DND-41 (cell line): Measurements from ENCODE around the gene BRINP1.

ENCODE experiments used
- CTCF ChIP-seq: IDR thresholded peaks from 2 replicates; pipeline ENCODE4 v1.5.1; 2012; ENCODE audit warnings: borderline replicate concordance, low read length, moderate library complexity, mild to moderate bottlenecking; ENCODE audit not compliant: poor library complexity, severe bottlenecking; ENCODE audit errors: extremely low read depth
- EZH2 ChIP-seq: IDR thresholded peaks from 3 replicates; pipeline ENCODE4 v1.6.1; 2012; ENCODE audit warnings: borderline replicate concordance, low read depth, mild to moderate bottlenecking, moderate library complexity, low read length, inconsistent platforms; ENCODE audit not compliant: severe bottlenecking

GRCh38 chr9:119310741-119311140 lies 58.5 kb downstream of the BRINP1 start:
- TF ChIP-seq CTCF (no peak), EZH2 (no peak)
